ENCODE measurements around the gene RAC3. TPM values are rescaled to one million over a fixed set of nuclear protein-coding genes. Genes with fewer than 3 reads are reported as not detected.

RAC3 gene
- total and polyA plus RNA-seq, 2 experiments from 2014 or later: 9.9 to 73.7 TPM

DNA sequence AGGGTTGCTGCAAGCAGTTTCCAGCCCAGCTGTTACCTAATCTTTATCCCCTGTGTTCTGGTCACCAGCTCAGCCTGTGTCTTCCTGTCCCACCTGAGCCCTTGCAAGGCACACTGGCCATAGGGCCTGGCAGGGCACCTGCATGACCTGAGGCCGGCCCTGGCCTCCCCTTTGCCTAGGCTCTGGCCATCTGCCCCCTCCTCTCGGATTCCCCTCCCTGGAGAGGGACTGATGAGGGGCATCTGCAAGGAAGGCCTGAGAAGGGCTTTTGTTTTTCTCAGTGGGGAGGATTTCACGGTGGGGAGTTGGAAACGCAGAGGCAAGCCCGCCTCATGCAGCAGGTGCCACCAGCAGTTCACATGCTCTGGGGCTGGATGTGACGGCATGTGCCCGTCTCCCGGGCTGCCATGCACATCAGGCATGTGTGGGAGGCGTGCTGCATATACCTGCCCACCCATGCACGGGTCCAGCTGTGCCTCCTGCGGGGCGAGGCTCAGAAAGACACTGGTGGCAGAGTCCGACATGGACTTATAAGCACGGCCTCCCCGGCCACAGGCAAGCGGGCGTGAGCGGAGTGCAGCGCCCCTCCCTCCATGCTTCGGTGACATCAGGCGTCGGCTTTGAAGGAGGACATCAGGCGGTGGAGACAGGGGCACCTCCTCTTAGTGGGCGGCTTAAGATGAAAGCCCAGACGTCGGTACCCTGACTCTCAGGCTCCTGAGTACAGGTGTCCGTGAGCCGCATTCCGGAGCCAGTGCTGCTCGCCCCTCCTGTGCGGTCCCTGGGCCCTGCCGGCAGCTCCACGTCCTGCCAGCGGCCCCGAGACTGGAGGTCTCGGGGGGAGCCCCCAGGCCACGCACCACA, 37.5 kb upstream of the RAC3 start:
- H3K36me3 ChIP-seq: no peaks in the 10 kb centered on the region
- no peaks in the 10 kb centered on the region for H3K27me3 ChIP-seq
- H3K4me1 ChIP-seq (ENCODE audit: low read depth): peaks cover 7% of the 10 kb centered on the region
- H3K9me3 ChIP-seq (ENCODE audit: low read depth): no peaks in the 10 kb centered on the region
- TF ChIP-seq, protein P1, sequence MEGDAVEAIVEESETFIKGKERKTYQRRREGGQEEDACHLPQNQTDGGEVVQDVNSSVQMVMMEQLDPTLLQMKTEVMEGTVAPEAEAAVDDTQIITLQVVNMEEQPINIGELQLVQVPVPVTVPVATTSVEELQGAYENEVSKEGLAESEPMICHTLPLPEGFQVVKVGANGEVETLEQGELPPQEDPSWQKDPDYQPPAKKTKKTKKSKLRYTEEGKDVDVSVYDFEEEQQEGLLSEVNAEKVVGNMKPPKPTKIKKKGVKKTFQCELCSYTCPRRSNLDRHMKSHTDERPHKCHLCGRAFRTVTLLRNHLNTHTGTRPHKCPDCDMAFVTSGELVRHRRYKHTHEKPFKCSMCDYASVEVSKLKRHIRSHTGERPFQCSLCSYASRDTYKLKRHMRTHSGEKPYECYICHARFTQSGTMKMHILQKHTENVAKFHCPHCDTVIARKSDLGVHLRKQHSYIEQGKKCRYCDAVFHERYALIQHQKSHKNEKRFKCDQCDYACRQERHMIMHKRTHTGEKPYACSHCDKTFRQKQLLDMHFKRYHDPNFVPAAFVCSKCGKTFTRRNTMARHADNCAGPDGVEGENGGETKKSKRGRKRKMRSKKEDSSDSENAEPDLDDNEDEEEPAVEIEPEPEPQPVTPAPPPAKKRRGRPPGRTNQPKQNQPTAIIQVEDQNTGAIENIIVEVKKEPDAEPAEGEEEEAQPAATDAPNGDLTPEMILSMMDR (IDR thresholded peaks at IDR 0.05; ENCODE audit: low read depth, low read length): no peak
- no peak overlapping the region for H3K4me3 ChIP-seq
- H3K27ac ChIP-seq: no peak overlapping the region
- DNase-seq (ENCODE audit: low read depth in 1 of 2, low spot score in 1 of 2): no peak

DNA sequence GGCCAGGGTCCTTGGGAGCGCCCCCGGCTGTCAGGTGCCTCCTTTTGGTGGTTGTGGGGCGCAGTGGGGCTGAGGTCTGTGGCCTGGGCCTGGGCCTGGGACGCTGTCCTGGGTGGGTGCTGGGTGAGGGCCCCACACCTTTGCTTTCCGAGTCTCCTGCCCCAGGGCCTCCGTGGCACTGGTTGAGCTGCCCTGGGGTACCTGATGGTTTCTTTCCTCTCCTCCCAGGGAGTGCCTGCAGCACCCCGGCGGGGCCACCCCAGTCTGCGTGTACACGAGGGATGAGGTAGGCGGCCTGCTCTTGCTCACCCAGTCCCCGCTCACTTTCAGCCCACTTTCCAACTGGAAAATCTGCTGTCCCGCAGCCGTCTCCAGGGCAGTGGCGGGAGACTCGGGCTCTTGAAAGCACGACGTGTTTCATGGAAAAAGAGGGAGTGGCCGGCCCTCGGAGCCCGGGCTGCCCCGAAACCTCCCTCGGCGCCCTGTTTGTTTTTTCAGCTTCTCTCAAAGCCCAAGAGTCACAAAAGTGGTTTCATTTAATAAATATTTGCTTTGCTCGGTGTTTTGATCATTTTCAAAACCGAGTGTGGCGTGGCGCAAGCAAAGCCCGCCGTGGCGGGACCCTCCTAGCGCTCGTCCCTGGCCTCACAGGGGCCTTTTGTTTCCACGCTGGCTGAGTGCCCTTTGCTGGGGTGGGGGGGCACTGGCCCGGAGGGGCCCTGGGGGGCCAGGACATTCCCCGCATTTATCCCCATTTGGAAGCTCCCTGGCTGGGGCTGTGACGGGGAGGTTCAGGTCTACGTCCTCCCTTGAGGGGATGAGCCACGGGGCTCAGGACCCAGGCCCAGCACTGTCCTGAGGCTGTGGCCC, 36.6 kb upstream of the RAC3 start:
- DNase-seq (ENCODE audit: low read depth in 1 of 2, low spot score in 1 of 2): no peak
- H3K27me3 ChIP-seq: no peaks in the 10 kb centered on the region
- no peak overlapping the region for H3K4me3 ChIP-seq
- no peak overlapping the region for H3K27ac ChIP-seq
- no peaks in the 10 kb centered on the region for H3K36me3 ChIP-seq
- no peaks in the 10 kb centered on the region for H3K9me3 ChIP-seq (ENCODE audit: low read depth)
- TF ChIP-seq, protein P1 (IDR thresholded peaks at IDR 0.05; ENCODE audit: low read depth, low read length): no peak
- H3K4me1 ChIP-seq (ENCODE audit: low read depth): peaks cover 7% of the 10 kb centered on the region

DNA sequence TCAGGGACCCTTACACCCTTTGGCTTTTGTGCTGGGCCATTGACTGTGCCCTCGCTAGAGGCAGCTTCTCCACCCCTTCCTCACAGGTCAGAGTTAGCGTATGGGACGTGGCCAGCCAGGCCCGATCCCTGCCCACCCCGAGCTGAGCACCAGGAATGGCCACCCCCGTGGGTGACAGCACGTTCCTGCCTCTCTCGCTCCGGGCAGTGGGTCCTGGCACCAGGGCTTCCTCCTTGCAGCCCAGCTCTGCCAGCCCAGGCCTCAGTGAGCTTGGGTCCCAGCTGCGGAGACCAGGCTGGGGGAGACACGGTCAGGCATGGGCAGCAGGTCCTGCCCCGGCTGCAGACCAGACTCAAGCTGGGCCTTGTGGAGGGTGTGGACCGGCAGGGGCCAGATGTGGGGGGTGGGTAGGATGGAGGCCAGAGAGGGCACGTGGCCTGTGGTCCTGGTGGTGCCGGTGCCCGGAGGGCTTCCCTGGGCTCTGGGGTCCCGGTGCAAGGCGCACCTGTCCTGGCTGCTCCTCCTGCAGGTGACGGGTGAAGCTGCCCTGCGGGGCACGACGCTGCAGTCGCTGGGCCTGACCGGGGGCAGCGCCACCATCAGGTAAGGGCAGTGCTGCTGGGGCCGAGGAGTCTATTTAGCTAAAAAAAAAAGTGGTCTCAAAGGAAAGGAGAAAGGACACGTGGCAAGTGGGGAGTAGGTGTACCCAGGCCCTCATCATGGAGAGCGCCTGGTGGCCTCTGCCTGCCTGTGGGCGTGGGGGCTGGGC, 35.8 kb upstream of the RAC3 start:
- Histone ChIP-seq H3K4me1 (ENCODE audit: low read depth) (peaks cover 7% of the 10 kb centered on the region), H3K4me3 (no peak overlapping the region), H3K27ac (no peak overlapping the region), H3K36me3 (no peaks in the 10 kb centered on the region), H3K27me3 (no peaks in the 10 kb centered on the region), H3K9me3 (ENCODE audit: low read depth) (no peaks in the 10 kb centered on the region)
- DNase-seq (ENCODE audit: low read depth in 1 of 2, low spot score in 1 of 2): no peak
- TF ChIP-seq, protein P1 (IDR thresholded peaks at IDR 0.05; ENCODE audit: low read depth, low read length): no peak

DNA sequence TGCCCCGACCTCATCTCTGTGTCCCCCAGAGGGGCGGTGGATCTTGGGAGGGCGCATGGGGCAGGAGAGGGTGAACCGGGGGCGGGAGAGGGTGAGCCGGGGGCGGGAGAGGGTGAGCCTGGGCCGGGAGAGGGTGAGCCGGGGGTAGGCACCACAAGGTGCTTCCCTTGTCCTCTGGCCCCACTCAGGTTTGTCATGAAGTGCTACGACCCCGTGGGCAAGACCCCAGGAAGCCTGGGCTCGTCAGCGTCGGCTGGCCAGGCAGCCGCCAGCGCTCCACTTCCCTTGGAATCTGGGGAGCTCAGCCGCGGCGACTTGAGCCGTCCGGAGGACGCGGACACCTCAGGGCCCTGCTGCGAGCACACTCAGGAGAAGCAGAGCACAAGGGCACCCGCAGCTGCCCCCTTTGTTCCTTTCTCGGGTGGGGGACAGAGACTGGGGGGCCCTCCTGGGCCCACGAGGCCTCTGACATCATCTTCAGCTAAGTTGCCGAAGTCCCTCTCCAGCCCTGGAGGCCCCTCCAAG, 35.2 kb upstream of the RAC3 start:
- TF ChIP-seq, protein P1 (IDR thresholded peaks at IDR 0.05; ENCODE audit: low read depth, low read length): no peak
- H3K4me3 ChIP-seq: no peak overlapping the region
- H3K36me3 ChIP-seq: no peaks in the 10 kb centered on the region
- H3K27ac ChIP-seq: no peak overlapping the region
- H3K4me1 ChIP-seq (ENCODE audit: low read depth): peaks cover 7% of the 10 kb centered on the region
- H3K27me3 ChIP-seq: no peaks in the 10 kb centered on the region
- no peak for DNase-seq (ENCODE audit: low read depth in 1 of 2, low spot score in 1 of 2)
- no peaks in the 10 kb centered on the region for H3K9me3 ChIP-seq (ENCODE audit: low read depth)
